CD4-positive, alpha-beta T cell (primary cell): Measurements from ENCODE around the gene CDCA7L. TPM values are rescaled to one million over a fixed set of nuclear protein-coding genes. Genes with fewer than 3 reads are reported as not detected.

Experiments used
- ATAC-seq: fragments of 200-7000 bp; cut with Tn5 transposase; one replicate; pipeline ENCODE4 v1.10.0; 2022; ENCODE audit warnings: mild to moderate bottlenecking; ENCODE audit not compliant: poor library complexity
- CTCF ChIA-PET: fragments of 350-600 bp; sonication (Branson Sonifier 250); formaldehyde crosslinking; loops from one replicate; lab custom pipeline; 2021; ENCODE audit warnings: antibody characterized with exemption, inconsistent platforms; lab: Charles Lee
- POLR2A ChIA-PET: fragments of 350-600 bp; sonication (Branson Sonifier 250); formaldehyde crosslinking; loops from one replicate; lab custom pipeline; 2021; ENCODE audit warnings: antibody characterized with exemption, inconsistent platforms; lab: Charles Lee
- DNase-seq, 14 experiments: peaks; one replicate each; pipeline ENCODE4 v3.0.0-alpha.2; 2013 to 2020; ENCODE audit warnings: mixed read lengths in 2 of 14
- H3K27ac ChIP-seq, 2 donors: one replicate each; pipeline versions ENCODE4 v1.5.1 to v1.7.0; 2013; ENCODE audit warnings: low read length in 2 of 2, low read depth in 1 of 2, mild to moderate bottlenecking in 1 of 2
- H3K27me3 ChIP-seq, 2 experiments: 1 replicate in 1 of 2; 2 replicates in 1 of 2; pipeline versions ENCODE4 v1.6.1 to v1.7.0; 2013; ENCODE audit warnings: low read length in 2 of 2, control low read depth in 1 of 2, mild to moderate bottlenecking in 1 of 2, moderate library complexity in 1 of 2; ENCODE audit not compliant: insufficient read depth in 2 of 2, control insufficient read depth in 1 of 2
- H3K36me3 ChIP-seq: one replicate; pipeline ENCODE4 v1.6.1; 2013; ENCODE audit warnings: low read length, control low read depth; ENCODE audit not compliant: insufficient read depth
- H3K4me1 ChIP-seq: one replicate; pipeline ENCODE4 v1.6.1; 2013; ENCODE audit warnings: low read length, control low read depth; ENCODE audit not compliant: insufficient read depth
- H3K4me3 ChIP-seq: one replicate; pipeline ENCODE4 v1.5.1; 2013; ENCODE audit warnings: mild to moderate bottlenecking, low read length, moderate library complexity
- H3K9me3 ChIP-seq, 2 experiments: 1 replicate in 1 of 2; 2 replicates in 1 of 2; pipeline versions ENCODE4 v1.6.1 to v1.7.0; 2013; ENCODE audit warnings: low read length in 2 of 2, mild to moderate bottlenecking in 2 of 2, control low read depth in 1 of 2, moderate library complexity in 1 of 2; ENCODE audit not compliant: control insufficient read depth in 1 of 2, insufficient read depth in 1 of 2
- H3K27ac Mint-ChIP-seq: one replicate; pipeline ENCODE4 v1.8.0; 2020; ENCODE audit warnings: mixed read lengths
- H3K27me3 Mint-ChIP-seq: one replicate; pipeline ENCODE4 v1.8.0; 2021; ENCODE audit warnings: mixed read lengths
- H3K36me3 Mint-ChIP-seq: one replicate; pipeline ENCODE4 v1.8.0; 2021; ENCODE audit warnings: low read depth, mixed read lengths
- H3K4me1 Mint-ChIP-seq: one replicate; pipeline ENCODE4 v1.8.0; 2021; ENCODE audit warnings: low read depth, mixed read lengths
- H3K4me3 Mint-ChIP-seq: one replicate; pipeline ENCODE4 v1.8.0; 2020; ENCODE audit warnings: mild to moderate bottlenecking, mixed read lengths
- H3K9me3 Mint-ChIP-seq: one replicate; pipeline ENCODE4 v1.8.0; 2020; ENCODE audit warnings: mixed read lengths
- intact Hi-C, 2 experiments: fragments of 100-400 bp; cut with DNase I in 1 of 2; cut with micrococcal nuclease in 1 of 2; formaldehyde crosslinking; loops; one replicate each; pipeline versions ENCODE4 v1.15.1 to v1.9.0; 2023 to 2025; cut with DNase I, micrococcal nuclease
- total RNA-seq, 174 experiments: library from RNA in 2 of 174; stranded (reverse) in 2 of 174; gene quantifications; one replicate each; pipeline ENCODE4 v1.2.3 and lab custom pipeline; 2021 to 2026
- TF ChIP-seq, protein P1 (sequence below): fragments of 200-600 bp; IDR thresholded peaks from one replicate; pipeline ENCODE4 v1.8.0; 2022; ENCODE audit warnings: antibody characterized with exemption, mild to moderate bottlenecking

Gene CDCA7L
- total RNA-seq, 2 experiments from 2014 or later: 23.1 to 23.7 TPM

DNA sequence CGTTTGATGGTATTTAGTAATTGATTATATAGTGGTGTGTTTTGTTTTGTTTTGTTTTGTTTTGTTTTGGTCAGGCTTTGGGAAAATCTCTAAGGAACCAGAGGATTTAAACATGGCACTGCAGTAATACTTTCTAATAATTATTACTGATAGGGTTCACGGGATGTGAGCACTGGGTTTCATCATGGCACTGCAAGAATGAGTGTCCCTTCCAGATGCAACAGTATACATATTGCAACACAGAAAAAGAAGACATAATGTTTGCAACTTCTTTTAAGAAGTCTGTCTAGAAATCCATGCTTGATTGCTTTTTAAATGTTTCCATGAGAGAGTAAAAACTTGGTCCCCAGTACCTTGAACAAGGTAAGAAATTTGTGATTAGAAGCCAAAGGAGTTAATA, 2.2 kb upstream of the CDCA7L start:
- H3K4me3 Mint-ChIP-seq: peak overlapping the region; percentile 72
- TF ChIP-seq, protein P1, sequence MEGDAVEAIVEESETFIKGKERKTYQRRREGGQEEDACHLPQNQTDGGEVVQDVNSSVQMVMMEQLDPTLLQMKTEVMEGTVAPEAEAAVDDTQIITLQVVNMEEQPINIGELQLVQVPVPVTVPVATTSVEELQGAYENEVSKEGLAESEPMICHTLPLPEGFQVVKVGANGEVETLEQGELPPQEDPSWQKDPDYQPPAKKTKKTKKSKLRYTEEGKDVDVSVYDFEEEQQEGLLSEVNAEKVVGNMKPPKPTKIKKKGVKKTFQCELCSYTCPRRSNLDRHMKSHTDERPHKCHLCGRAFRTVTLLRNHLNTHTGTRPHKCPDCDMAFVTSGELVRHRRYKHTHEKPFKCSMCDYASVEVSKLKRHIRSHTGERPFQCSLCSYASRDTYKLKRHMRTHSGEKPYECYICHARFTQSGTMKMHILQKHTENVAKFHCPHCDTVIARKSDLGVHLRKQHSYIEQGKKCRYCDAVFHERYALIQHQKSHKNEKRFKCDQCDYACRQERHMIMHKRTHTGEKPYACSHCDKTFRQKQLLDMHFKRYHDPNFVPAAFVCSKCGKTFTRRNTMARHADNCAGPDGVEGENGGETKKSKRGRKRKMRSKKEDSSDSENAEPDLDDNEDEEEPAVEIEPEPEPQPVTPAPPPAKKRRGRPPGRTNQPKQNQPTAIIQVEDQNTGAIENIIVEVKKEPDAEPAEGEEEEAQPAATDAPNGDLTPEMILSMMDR: no peak
- intact Hi-C loops: loop anchor here in 1 of 2 experiments (5.0 kb wide), 1 partner anchor 521 kb away; the partner anchor contains the start of gene SP4
- H3K4me1 Mint-ChIP-seq: peaks cover 47% of the 10 kb centered on the region
- POLR2A ChIA-PET: no interaction called here
- no peak overlapping the region for H3K27ac Mint-ChIP-seq
- Histone ChIP-seq H3K27me3 (no peaks in the 10 kb centered on the region), H3K27ac (no peak overlapping the region), H3K36me3 (no peaks in the 10 kb centered on the region), H3K9me3 (no peaks in the 10 kb centered on the region), H3K4me3 (no peak overlapping the region), H3K4me1 (peaks cover 14% of the 10 kb centered on the region)
- H3K36me3 Mint-ChIP-seq: peaks cover 4% of the 10 kb centered on the region
- H3K9me3 Mint-ChIP-seq: no peaks in the 10 kb centered on the region
- no peaks in the 10 kb centered on the region for H3K27me3 Mint-ChIP-seq
- ATAC-seq (no peak), DNase-seq (no peak)
- CTCF ChIA-PET: no interaction called here

DNA sequence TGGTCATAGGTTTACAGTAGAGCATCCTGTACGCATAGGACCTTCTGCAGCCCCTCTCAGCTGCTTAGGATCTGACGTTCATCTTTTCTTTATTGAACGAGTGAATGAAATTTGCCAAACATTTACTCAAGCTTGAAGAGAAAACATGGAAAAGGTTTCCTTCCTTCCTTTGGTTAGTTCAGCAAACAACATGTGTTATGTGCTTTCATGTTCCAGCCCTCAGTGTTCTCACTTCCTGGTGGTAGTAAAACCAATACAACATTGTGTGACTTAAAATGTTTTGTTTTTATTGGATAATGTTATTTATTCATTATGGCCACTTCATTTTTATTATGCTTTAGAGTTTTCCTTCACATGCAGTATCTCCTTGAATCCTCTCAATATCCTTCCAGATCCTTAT, 1.4 kb upstream of the CDCA7L start:
- Mint-ChIP-seq H3K36me3 (peaks cover 4% of the 10 kb centered on the region), H3K27ac (peak overlapping the region; percentile 38), H3K27me3 (no peaks in the 10 kb centered on the region), H3K9me3 (no peaks in the 10 kb centered on the region), H3K4me1 (peaks cover 56% of the 10 kb centered on the region), H3K4me3 (peak overlapping the region; percentile 11)
- peaks cover 18% of the 10 kb centered on the region for H3K4me1 ChIP-seq
- intact Hi-C loops: loop anchor here in 1 of 2 experiments (5.0 kb wide), 1 partner anchor 520 kb away; the partner anchor contains the start of gene SP4
- ChIA-PET CTCF (no interaction called here), POLR2A (no interaction called here)
- H3K36me3 ChIP-seq: no peaks in the 10 kb centered on the region
- TF ChIP-seq, protein P1: no peak
- no peaks in the 10 kb centered on the region for H3K27me3 ChIP-seq
- DNase-seq (no peak), ATAC-seq (no peak)
- H3K9me3 ChIP-seq: no peaks in the 10 kb centered on the region
- no peak overlapping the region for H3K4me3 ChIP-seq
- H3K27ac ChIP-seq: no peak overlapping the region

DNA sequence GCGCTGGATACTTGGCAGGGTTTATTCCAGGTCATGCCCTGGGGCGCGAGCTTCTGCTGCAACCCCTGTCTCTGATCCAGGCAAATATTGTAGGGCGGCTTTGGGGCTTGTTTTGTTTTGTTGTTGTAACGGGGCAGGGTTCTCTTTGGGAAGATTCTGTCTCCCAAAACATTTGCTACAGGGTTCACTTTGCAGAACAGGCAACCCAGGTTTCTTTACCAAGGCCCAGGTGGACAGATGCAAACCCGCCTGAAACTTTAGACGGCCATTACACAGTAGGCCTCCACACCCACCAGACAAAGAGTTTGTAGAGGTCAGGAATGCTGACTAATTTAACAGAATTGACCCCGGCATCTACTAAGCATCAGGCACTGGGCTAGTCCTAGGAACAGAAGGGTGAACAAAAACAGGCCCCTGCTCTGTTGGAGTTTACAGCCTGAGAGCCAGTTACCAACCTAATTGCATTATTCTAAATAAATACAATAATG, 567 bp upstream of the CDCA7L start:
- H3K27ac ChIP-seq: no peak overlapping the region
- H3K9me3 Mint-ChIP-seq: no peaks in the 10 kb centered on the region

More for the DNA sequence above, 567 bp upstream of the CDCA7L start:
- Histone ChIP-seq H3K27me3 (no peaks in the 10 kb centered on the region), H3K4me1 (peaks cover 24% of the 10 kb centered on the region), H3K4me3 (peak overlapping the region; percentile 66), H3K36me3 (no peaks in the 10 kb centered on the region), H3K9me3 (no peaks in the 10 kb centered on the region)
- TF ChIP-seq, protein P1: no peak
- no peak for ATAC-seq
- intact Hi-C loops: loop anchor here in 1 of 2 experiments (5.0 kb wide), 1 partner anchor 519 kb away; the partner anchor contains the start of gene SP4
- Mint-ChIP-seq H3K27ac (peak overlapping the region; percentile 71), H3K27me3 (no peaks in the 10 kb centered on the region), H3K36me3 (peaks cover 4% of the 10 kb centered on the region), H3K4me3 (peak overlapping the region; percentile 94), H3K4me1 (peaks cover 64% of the 10 kb centered on the region)
- no peak for DNase-seq
- ChIA-PET POLR2A (interaction anchor here (0.7 to 2.2 kb wide), 8 partner anchors 9 to 519 kb away, joined by 3 to 18 read pairs (median 5); partner anchors contain the start of gene SP4), CTCF (no interaction called here)
